Transverse colon (tissue), 4 donors: Measurements from ENCODE around the gene LRRN4CL. TPM values are rescaled to one million over a fixed set of nuclear protein-coding genes. Genes with fewer than 3 reads are reported as not detected.
A peak's percentile ranks its signal among the peaks of the same experiment; 100 is the strongest.
"Not testable (repeated sequence)": the region's sequence is repeated elsewhere in the genome, so short reads cannot be mapped to it uniquely, and the experiment has no call there.

Experiments used
- DNase-seq: peaks from one replicate; pipeline ENCODE4 v3.0.0-alpha.2; 2019
- H3K27ac ChIP-seq, 4 donors: fragments of 200-600 bp; sonication (generic); 2 replicates each; pipeline ENCODE4 v1.5.1; 2016 to 2018; ENCODE audit warnings: inconsistent platforms in 4 of 4
- H3K27me3 ChIP-seq: fragments of 200-600 bp; sonication (generic); 2 replicates; pipeline ENCODE4 v1.5.1; 2017; ENCODE audit warnings: inconsistent platforms
- H3K36me3 ChIP-seq, 4 donors: fragments of 200-600 bp; sonication (generic); 2 replicates each; pipeline ENCODE4 v1.5.1; 2017 to 2019; ENCODE audit warnings: inconsistent platforms in 4 of 4
- H3K4me1 ChIP-seq, 4 donors: fragments of 200-600 bp; sonication (generic); 2 replicates each; pipeline ENCODE4 v1.5.1; 2017 to 2020; ENCODE audit warnings: inconsistent platforms in 4 of 4
- H3K4me3 ChIP-seq, 4 donors: fragments of 200-600 bp; sonication (generic); 1 replicate in 1 of 4; 2 replicates in 3 of 4; pipeline versions ENCODE4 v1.5.1 to v1.6.1; 2017 to 2019; ENCODE audit warnings: inconsistent platforms in 4 of 4
- H3K9me3 ChIP-seq, 2 donors: fragments of 200-600 bp; sonication (generic); 2 replicates each; pipeline ENCODE4 v1.5.1; 2017 to 2019; ENCODE audit warnings: inconsistent platforms in 2 of 2
- EP300 ChIP-seq: sonication (generic); formaldehyde crosslinking; IDR thresholded peaks from one replicate; pipeline ENCODE4 v1.6.1; 2017; ENCODE audit warnings: antibody characterized with exemption, low read depth
- POLR2A ChIP-seq: fragments of 450-650 bp; IDR thresholded peaks from one replicate; pipeline ENCODE4 v1.6.1; 2016; ENCODE audit warnings: antibody characterized with exemption, mild to moderate bottlenecking, moderate library complexity
- POLR2AphosphoS5 ChIP-seq, 3 donors: sonication (generic); formaldehyde crosslinking; IDR thresholded peaks; one replicate each; pipeline ENCODE4 v1.6.1; 2016; ENCODE audit warnings: antibody characterized with exemption in 3 of 3
- WGBS, 2 donors: methylation state at CpG; one replicate each; pipeline ENCODE4 v1.1.5; 2018; ENCODE audit warnings: low coverage in 1 of 2; 5-methylcytosine and 5-hydroxymethylcytosine counted together
- in situ Hi-C, 4 donors: fragments of 200-750 bp; cut with MboI; loops; one replicate each; pipeline versions ENCODE4 v1.15.0 to v1.15.1; 2017; ENCODE audit warnings: low sequenced_read_pairs in 3 of 4, low pct_ligation_motif_present in 1 of 4, low pct_unique_long_range_greater_than_20kb in 1 of 4
- intact Hi-C: fragments of 100-400 bp; cut with DNase I; formaldehyde crosslinking; loops from one replicate; pipeline ENCODE4 v1.15.1; 2023; ENCODE audit warnings: low total_unique reads
- total RNA-seq, 4 donors: library from RNA; depleted of rRNA; stranded (reverse); fragments of >200 nt; gene quantifications; one replicate each; pipeline ENCODE4 v1.1.0, GENCODE V29; 2016
- TF ChIP-seq, protein P1 (sequence below), 5 experiments: fragments of 200-600 bp in 3 of 5; fragments of 450-650 bp in 2 of 5; sonication (generic) in 3 of 5; IDR thresholded peaks; 1 replicate in 2 of 5; 2 replicates in 3 of 5; pipeline ENCODE4 v1.5.1; 2016 to 2017; ENCODE audit warnings: antibody characterized with exemption in 5 of 5, inconsistent platforms in 3 of 5, mild to moderate bottlenecking in 2 of 5, moderate library complexity in 1 of 5

LRRN4CL gene
- total RNA-seq, 4 donors from 2014 or later = 8.2 to 24.7 (median 9.0) TPM

DNA sequence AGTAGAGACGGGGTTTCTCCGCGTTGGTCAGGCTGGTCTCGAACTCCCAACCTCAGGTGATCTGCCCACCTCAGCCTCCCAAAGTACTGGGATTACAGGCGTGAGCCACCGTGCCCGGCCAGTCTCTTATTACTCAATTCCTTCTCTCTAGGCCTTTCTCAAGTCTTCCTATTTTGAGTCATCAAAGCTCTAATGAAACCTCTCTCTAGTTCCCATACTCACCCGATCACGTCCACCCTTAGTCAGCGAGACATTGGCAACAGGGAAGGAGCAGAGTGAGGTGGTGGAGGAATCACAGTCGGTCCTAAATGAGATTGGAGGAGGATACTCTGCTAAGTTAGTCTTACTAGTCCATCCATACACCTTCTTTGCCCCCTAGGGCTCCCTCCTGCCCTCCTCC lies 12.9 kb upstream of the LRRN4CL start:
- no peak for TF ChIP-seq POLR2A
- no peak for TF ChIP-seq POLR2AphosphoS5 (IDR thresholded peaks at IDR 0.05)
- TF ChIP-seq, protein P1, sequence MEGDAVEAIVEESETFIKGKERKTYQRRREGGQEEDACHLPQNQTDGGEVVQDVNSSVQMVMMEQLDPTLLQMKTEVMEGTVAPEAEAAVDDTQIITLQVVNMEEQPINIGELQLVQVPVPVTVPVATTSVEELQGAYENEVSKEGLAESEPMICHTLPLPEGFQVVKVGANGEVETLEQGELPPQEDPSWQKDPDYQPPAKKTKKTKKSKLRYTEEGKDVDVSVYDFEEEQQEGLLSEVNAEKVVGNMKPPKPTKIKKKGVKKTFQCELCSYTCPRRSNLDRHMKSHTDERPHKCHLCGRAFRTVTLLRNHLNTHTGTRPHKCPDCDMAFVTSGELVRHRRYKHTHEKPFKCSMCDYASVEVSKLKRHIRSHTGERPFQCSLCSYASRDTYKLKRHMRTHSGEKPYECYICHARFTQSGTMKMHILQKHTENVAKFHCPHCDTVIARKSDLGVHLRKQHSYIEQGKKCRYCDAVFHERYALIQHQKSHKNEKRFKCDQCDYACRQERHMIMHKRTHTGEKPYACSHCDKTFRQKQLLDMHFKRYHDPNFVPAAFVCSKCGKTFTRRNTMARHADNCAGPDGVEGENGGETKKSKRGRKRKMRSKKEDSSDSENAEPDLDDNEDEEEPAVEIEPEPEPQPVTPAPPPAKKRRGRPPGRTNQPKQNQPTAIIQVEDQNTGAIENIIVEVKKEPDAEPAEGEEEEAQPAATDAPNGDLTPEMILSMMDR (IDR thresholded peaks at IDR 0.05) = no peak
- no peak for TF ChIP-seq EP300
- Histone ChIP-seq H3K36me3 (no peaks in the 10 kb centered on the region), H3K27ac (no peak overlapping the region), H3K4me3 (no peak overlapping the region), H3K27me3 (no peaks in the 10 kb centered on the region), H3K9me3 (no peaks in the 10 kb centered on the region), H3K4me1 (peaks cover 16 to 22% (median 19%) of the 10 kb centered on the region in 4 donors)
- intact Hi-C loops (no loop called here), in situ Hi-C loops (no loop called here)
- 80 to 85% methylated on average over 1 to 11 of the region's 11 CpGs for WGBS, 2 donors
- no peak for DNase-seq

DNA sequence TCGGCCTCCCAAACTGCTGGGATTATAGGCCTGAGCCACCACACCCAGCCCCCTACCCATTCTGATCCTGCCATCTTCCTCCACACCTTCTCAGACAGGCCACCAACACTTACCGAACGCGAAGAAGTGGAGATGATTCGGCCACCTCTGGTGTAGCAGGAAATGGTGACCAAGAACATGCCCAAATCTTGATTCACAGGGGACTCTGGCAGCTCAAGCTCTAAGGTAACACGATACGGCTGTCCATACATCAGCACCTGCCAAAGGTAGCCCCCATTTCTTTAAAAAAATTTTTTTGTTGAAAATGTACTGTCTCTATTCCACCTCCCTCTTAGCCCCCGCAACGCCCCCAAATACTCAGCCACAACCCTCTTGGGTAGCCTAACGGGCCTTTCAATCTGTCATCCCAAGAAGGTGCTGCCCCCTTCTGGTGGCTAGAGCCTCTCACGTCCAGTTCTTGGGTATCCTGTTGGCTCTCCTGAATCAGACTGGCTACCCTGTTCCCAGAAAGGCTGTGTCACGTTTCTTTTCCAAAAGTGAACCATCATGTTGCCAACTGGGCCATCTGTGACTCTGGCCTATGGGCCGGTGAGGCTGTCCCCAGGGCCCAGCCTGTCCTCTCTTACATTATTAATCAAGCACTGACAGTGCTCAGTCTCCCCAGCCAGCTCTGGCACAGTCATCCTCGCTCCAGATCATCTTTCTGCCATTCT lies 5.3 kb upstream of the LRRN4CL start:
- TF ChIP-seq EP300 = no peak
- no peak for TF ChIP-seq POLR2A
- no peak for TF ChIP-seq POLR2AphosphoS5 (IDR thresholded peaks at IDR 0.05)
- TF ChIP-seq, protein P1 (IDR thresholded peaks at IDR 0.05) = peak; percentile 64 to 85 (median 83)
- in situ Hi-C loops (loop anchor here in 3 of 4 donors (10.0 to 25.0 kb wide), 4 partner anchors 100 to 307 kb away; partner anchors contain the start of genes SCGB1A1 (in 1 of the 3) and TUT1 (in 1 of the 3)), intact Hi-C loops (no loop called here)
- Histone ChIP-seq H3K9me3 (no peaks in the 10 kb centered on the region), H3K4me3 (no peak overlapping the region), H3K4me1 (peaks cover 0 to 7% (median 0%) of the 10 kb centered on the region in 4 donors), H3K27me3 (no peaks in the 10 kb centered on the region), H3K36me3 (peaks cover 0 to 23% (median 9%) of the 10 kb centered on the region in 4 donors), H3K27ac (no peak overlapping the region)
- peak; percentile 85 for DNase-seq
- WGBS, 2 donors = 48 to 50% methylated on average over 2 to 14 of the region's 14 CpGs

DNA sequence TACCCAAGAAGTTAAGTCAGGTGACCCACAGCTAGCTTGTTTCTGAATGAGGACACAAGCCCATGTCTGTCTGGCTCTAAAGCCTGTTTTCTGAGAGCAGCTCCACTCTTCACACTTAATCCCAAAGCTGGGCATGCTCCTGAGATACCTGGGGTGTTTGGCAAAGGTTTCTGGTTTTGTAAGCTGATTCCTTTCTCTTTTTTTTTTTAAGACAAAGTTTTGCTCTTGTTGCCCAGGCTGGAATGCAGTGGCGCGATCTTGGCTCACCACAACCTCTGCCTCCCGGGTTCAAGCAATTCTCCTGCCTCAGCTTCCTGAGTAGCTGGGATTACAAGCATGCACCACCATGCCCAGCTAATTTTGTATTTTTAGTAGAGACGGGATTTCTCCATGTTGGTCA lies 4.3 kb upstream of the LRRN4CL start:
- H3K27ac ChIP-seq, intact Hi-C loops, DNase-seq, H3K27me3 ChIP-seq, H3K4me1 ChIP-seq, H3K4me3 ChIP-seq, H3K9me3 ChIP-seq: not testable (repeated sequence)
- 73 to 86% methylated on average over 4 of the region's 4 CpGs for WGBS, 2 donors
- in situ Hi-C loops = loop anchor here in 3 of 4 donors (10.0 to 25.0 kb wide), 4 partner anchors 99 to 306 kb away; partner anchors contain the start of genes SCGB1A1 (in 1 of the 3) and TUT1 (in 1 of the 3)
- peaks cover 0 to 23% (median 9%) of the 10 kb centered on the region in 4 donors for H3K36me3 ChIP-seq

DNA sequence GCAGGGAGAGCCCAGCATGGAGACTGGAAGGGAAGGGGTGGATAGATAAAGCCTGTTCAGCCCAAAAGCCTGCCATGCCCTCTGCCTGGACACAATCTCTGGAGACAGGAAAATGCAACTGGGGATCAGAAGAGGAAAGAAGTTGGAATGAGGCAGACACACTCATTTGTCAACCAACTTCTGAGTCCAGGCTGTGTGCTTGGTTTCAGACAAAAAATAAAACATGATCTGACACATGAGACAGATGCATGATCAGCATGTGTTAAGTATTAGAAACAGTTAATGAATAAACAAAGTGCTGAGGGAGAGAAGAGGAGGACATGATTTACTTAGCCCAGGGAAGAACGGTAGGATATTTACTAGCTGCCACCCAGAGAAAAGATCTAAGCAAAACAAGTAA lies 839 bp downstream of the LRRN4CL start:
- H3K4me1 ChIP-seq = peaks cover 0 to 12% (median 3%) of the 10 kb centered on the region in 4 donors
- H3K36me3 ChIP-seq = peaks cover 0 to 23% (median 9%) of the 10 kb centered on the region in 4 donors
- intact Hi-C loops = loop anchor here (10.0 kb wide), 1 partner anchor 294 kb away; no protein-coding TSS in a partner anchor
- H3K4me3 ChIP-seq = peak overlapping the region in 3 of 4 donors; percentile 5 to 33 (median 18)
- TF ChIP-seq POLR2AphosphoS5 (IDR thresholded peaks at IDR 0.05) (no peak), POLR2A (no peak), EP300 (no peak)
- TF ChIP-seq, protein P1 (IDR thresholded peaks at IDR 0.05) = no peak
- H3K9me3 ChIP-seq = no peaks in the 10 kb centered on the region
- no peak for DNase-seq
- peaks cover 20% of the 10 kb centered on the region for H3K27me3 ChIP-seq
- in situ Hi-C loops = loop anchor here in 2 of 4 donors (25.0 kb wide), 2 partner anchors 276 to 301 kb away; partner anchors contain the start of gene SCGB1A1 (in 1 of the 2)
- WGBS, 2 donors = 67% methylated on average over 1 of the region's 1 CpG
- peak overlapping the region; percentile 41 to 85 (median 74) for H3K27ac ChIP-seq
